Measurements from ENCODE around the gene ERICH6B.

DNA sequence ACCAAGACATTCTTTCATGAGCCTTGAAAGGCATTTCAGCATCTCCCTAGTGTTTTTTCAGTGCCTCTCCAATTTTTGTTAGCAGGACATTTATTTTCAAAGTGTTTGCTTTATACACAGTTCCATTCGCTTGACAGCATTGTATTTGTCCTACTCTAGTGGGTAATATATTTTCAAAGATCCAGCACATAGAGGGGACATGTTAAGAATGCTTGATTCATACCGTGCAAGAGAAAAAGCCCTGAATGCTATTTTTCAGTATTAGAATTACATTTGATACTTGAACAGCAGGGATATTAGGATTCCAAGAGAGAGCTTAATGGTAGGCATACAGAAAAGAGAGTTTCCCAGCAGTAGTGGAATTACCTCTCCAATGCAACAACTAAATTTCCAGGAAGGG is 21.3 kb downstream of the ERICH6B start:
- no peak for TF ChIP-seq FOXA1 (IDR thresholded peaks at IDR 0.05)
- no peak for TF ChIP-seq LEF1 (IDR thresholded peaks at IDR 0.05; ENCODE audit: borderline replicate concordance)
- TF ChIP-seq TARDBP (IDR thresholded peaks at IDR 0.05) = no peak
- TF ChIP-seq NFRKB (IDR thresholded peaks at IDR 0.05) = no peak
- no peak for TF ChIP-seq SP1 (IDR thresholded peaks at IDR 0.05)
- no peak for TF ChIP-seq ZNF384 (IDR thresholded peaks at IDR 0.05)
